Stimulated activated CD4-positive, alpha-beta T cell treated with anti-CD3 and anti-CD28 coated beads, TNF-alpha, amount 100 ng/mL, for 48 hours (primary cell): ENCODE data around the gene HEYL.

Experiments used
- DNase-seq, 3 donors: peaks; one replicate each; pipeline ENCODE4 v3.0.0-alpha.2; 2020; ENCODE audit warnings: low read depth in 3 of 3

The HEYL gene

GRCh38 chr1:39639305-39640130, at the start of gene HEYL:
HEYL (minus strand) TSS chr1:39639643; CDS start chr1:39639625, 18 bp downstream.
- DNase-seq, result peak; percentile 39 to 68 (median 44)

DNA sequence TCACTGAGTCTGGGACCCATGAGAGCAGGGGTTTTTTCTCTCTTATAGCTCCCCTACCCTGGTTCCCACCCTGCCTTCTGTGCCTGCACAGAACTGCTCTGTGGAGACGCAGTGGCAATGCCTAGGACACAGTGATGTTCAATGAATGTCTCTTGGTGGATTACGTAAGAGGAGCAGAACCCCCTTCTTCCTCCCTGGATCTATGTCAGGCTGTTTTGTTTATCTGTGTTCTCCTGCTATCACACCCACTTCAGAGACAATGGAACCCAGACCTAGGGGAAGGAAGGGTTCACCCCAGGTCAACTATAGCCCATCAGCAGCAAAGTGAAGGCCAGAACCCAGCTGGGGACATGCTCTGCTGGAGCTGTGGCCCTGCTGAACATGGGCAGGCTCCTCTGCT, 49.8 kb upstream of the HEYL start:
- DNase-seq, result no peak

GRCh38 chr1:39688706-39689105, 49.3 kb upstream of the HEYL start:
- DNase-seq, result no peak

- no peak for DNase-seq
Measured at GRCh38 chr1:39687243-39687642, 47.8 kb upstream of the HEYL start.

- no peak for DNase-seq
Measured at GRCh38 chr1:39685071-39685470, 45.6 kb upstream of the HEYL start.

DNA sequence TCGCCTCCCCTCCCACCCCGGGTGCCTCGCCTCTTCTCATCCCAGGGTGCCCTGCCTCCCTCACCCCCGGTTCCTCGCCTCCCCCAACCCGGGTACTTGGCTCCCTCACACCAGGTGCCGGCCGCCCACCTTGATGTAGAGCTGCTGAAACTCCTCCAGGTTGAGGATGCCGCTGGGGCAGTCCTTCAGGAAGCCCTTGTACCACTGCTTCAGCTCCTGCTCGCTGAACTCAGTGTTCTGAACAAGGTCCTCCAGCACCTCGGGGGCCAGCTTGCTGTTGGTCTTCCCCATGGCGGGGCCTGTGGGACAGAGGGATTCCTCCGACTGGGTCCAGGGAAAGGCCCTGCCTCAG, 44.8 kb upstream of the HEYL start:
- no peak for DNase-seq

DNA sequence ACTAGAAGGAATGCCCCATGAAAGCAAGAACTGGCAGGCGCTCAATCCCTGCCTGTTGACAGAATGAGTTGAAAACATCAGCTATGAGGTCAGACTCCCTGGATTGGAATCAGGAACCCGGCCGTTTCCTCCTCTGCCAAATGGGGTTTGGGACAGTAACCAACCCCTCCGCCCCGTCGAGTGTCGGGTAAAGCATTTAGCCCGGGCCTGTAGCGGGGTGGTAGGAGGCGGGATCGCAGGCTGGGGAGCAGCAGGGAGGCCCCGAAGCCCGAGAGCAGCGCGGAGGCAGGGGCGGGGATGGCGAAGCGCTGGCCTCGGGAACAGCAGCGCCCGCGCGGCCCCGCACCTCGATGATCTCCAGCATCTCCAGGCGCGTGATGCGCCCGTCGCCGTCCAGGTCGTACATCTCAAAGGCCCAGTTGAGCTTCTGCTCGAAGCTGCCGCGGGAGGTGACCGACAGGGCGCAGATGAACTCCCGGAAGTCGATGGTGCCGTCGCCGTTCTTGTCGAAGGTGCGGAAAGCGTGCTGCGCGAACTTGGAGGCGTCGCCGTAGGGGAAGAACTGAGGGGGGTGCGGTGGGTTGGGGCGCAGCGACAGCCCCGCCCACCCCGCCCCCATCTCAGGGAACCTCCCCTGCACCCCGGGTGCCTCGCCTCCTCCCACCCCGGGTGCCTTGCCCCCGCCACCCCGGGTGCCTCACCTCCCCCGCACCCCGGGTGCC, 44.3 kb upstream of the HEYL start:
- DNase-seq, result no peak

GRCh38 chr1:39681999-39682398, 42.6 kb upstream of the HEYL start:
- DNase-seq, result no peak

DNA sequence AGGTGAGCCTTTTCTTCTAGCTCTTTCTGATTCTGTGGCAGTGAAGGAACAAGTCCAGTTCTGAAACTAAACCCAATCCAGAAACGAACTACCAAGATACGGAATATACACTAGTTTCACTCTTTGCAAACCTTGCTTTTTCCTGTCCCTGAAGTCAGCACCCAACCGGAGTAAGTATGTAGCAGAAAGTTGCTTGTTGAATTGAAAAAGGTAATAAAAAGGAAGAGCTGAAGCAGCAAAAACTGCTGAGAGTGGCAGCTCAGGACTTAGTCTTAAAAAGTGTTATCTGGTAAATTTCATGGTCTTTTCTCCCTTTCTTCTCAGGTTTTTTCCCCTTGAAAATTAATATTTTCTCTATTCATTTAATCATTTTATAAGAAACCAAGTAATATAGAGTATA, 41.9 kb upstream of the HEYL start:
- no peak for DNase-seq

DNA sequence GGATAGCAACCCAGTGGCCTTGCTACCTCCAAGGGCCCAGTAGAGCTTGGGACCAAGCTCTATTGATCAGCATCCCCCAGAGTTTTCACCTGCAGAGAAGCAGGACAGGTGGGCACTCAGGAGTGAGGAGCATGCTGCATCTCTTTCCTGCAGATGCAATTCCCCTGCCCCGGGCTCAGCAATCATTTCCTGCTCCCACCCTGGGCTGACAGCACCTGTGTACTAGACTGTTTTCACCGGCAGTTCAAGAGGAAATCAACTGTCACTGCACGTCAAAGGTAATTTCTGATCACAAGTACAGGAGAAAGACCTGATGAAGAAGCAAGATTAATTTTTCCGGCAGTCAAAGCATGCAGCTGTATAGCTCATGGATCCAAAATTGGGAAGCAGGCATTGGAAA, 41.3 kb upstream of the HEYL start:
- DNase-seq, result no peak

GRCh38 chr1:39679821-39680220, 40.4 kb upstream of the HEYL start:
- no peak for DNase-seq

GRCh38 chr1:39678889-39679288, 39.4 kb upstream of the HEYL start:
- DNase-seq, result no peak

DNA sequence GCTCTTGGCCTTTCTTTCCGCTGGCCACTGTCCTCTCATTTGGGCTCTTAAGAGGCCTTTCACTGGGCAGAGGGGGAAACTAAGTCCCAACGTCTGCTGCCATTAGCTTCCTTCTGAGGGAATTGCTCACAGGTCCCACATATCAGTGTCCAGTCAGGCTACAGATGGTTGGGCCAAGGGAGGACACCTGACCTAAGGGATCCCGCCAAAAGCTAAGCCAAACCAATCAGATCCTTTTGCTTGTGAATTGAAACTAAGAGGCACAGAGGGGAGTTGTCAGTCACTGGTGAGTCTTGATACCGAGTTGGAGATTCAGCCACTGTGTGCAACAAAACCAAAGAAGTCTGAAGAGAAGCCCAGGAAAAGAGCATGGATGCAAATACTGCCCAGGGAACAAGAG, 38.2 kb upstream of the HEYL start:
- DNase-seq, result no peak

- DNase-seq, result no peak
Measured at GRCh38 chr1:39676948-39677548, 37.6 kb upstream of the HEYL start.

DNA sequence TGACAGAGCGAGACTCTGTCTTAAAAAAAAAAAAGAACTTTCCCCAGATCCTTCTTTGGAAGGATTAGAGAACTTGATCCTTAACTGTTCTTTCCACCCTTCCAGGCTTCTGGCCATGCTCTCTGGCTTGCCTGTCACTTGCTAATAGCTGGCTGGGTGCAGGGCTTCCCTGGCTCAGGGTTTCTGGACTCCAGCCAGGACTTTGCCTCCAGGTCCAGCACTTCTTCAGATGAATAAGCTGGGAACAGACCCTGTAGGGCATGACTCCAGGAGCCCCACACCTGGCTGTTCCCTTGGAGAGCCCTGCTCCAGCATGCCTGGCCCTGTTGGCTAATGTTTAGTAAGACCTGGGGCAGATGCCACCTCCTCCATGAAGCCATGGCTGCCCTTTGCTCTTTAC, 35.8 kb upstream of the HEYL start:
- DNase-seq, result no peak

- DNase-seq, result no peak
Measured at GRCh38 chr1:39673215-39673614, 33.8 kb upstream of the HEYL start.

DNA sequence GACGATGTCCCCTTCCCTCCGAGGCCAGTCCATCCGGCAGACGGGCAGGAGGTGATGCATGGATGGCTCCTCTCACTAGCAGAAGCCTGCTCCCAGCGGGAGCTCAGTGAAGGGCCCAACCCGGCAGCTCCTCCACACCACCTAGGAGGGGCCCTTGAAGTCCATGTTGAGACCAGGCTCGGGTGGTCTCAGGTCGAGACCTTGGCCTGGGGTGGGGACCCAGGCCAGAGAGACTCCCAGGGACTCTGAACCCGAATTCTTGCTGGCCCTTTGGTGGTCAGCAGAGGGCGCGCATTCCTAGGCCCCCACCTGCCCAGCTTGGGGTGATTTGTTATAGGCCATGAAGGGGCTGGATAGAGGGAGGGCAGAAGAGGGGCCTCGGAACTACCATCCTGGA, 33.1 kb upstream of the HEYL start:
- no peak for DNase-seq

DNA sequence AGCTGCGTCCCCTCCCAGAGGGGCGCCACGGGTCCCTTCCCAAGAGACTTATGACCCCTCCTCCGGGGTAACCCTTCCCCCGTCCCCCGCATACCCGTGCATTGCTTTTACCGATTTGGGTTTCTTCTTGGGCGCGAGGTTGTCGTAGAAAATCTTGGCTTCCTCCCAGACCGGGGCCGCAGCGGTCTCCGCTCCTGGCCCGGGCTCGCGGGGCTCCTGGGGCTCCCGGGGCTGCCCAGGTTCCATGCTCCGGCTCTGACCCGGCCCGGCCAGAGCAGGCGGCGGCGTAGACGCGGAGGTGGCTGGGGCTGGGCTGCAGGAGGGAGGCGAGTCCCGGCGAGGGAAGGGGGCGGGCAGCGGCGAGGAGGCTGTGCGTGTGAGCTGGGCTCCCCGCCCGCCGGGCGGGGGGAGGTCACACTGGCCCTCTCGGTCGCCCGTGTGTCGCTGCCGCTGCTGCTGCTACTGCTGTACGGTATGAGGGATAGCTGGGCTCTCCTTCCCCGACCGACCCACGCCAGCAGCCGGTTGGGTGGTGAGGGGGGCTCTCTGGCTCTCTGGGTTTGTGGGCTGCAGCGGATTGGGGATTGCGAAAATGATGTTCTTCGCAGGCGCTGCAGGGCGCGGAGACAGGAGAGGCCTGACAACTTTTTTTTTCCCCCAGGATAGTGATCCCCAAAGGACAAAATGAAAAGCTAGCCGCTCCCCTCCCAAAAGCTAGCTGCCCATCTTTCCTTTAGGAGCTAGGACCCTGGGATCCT, 32.5 kb upstream of the HEYL start, which contains the start of gene NT5C1A:
TSS of gene NT5C1A (minus strand) at position 315 of the 758 bp plus-strand sequence. CDS start at position 246, 69 bp downstream.
- DNase-seq, result no peak

DNA sequence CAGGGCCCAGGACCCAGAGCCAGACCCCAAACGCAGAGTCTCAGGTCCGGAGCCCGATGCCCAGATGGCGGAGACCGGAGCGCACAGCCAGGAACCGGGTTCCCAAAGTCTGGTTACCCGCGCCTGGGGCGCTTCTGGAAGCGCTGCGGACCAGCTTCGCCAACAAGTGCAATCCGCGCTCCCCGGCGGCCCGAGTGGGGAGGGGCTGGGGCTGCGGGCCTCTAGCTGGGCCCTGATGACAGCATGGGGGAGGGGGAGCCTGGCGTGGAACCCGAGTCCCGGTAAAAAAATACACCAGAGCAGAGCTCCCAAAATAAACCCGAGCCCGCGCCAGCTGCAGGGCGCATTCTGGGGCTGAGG, 32.0 kb upstream of the HEYL start:
- no peak for DNase-seq

- DNase-seq, result no peak
Measured at GRCh38 chr1:39670689-39671088, 31.2 kb upstream of the HEYL start.

GRCh38 chr1:39668894-39669293, 29.5 kb upstream of the HEYL start:
- no peak for DNase-seq

GRCh38 chr1:39668111-39668510, 28.7 kb upstream of the HEYL start:
- no peak for DNase-seq
